Nephron progenitor cell (in vitro differentiated cells): ENCODE data around the gene SND1.

Experiments
- DNase-seq: peaks from one replicate; pipeline ENCODE4 v3.0.0; 2021
- H3K27ac Mint-ChIP-seq: 2 replicates; pipeline ENCODE4 v1.8.0; 2021; ENCODE audit warnings: mild to moderate bottlenecking, moderate library complexity, mixed read lengths
- H3K27me3 Mint-ChIP-seq: 2 replicates; pipeline ENCODE4 v1.8.0; 2021; ENCODE audit warnings: mild to moderate bottlenecking, low read depth, mixed read lengths; ENCODE audit not compliant: poor library complexity
- H3K36me3 Mint-ChIP-seq: 2 replicates; pipeline ENCODE4 v1.8.0; 2021; ENCODE audit warnings: low read depth, mixed read lengths
- H3K4me1 Mint-ChIP-seq: 2 replicates; pipeline ENCODE4 v1.8.0; 2021; ENCODE audit warnings: mixed read lengths
- H3K4me3 Mint-ChIP-seq: 2 replicates; pipeline ENCODE4 v1.8.0; 2021; ENCODE audit warnings: mild to moderate bottlenecking, moderate library complexity, mixed read lengths
- H3K9me3 Mint-ChIP-seq: 2 replicates; pipeline ENCODE4 v1.8.0; 2021; ENCODE audit warnings: mild to moderate bottlenecking, moderate library complexity, mixed read lengths
- TF ChIP-seq, protein P1 (sequence below): fragments of 200-600 bp; sonication (generic); IDR thresholded peaks from 2 replicates; pipeline ENCODE4 v1.5.0; 2021; ENCODE audit warnings: antibody characterized with exemption

SND1 gene

DNA sequence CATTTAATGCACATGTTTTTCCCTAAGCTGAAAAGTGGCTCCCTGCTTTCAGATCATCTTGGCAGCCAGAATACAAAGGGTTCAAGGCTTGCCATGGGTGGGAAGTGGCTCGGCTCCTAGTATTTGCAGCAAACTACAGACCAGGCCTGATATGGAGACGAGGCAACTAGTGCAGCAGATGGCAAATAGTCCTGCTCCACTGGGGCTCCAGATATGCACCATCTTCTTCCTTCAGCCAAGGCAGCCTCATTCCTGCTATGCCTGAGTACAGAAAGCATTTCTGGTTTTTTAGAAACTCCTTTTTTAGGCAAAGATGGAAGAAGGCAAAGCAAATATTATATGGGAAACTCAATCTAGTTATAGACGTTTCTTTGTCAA, 355.3 kb downstream of the SND1 start:
- Mint-ChIP-seq H3K4me3 (no peak overlapping the region), H3K4me1 (peaks cover 30% of the 10 kb centered on the region), H3K9me3 (no peaks in the 10 kb centered on the region), H3K36me3 (no peaks in the 10 kb centered on the region), H3K27ac (peak overlapping the region; percentile 58), H3K27me3 (peaks cover 4% of the 10 kb centered on the region)
- no peak for DNase-seq
- TF ChIP-seq, protein P1, sequence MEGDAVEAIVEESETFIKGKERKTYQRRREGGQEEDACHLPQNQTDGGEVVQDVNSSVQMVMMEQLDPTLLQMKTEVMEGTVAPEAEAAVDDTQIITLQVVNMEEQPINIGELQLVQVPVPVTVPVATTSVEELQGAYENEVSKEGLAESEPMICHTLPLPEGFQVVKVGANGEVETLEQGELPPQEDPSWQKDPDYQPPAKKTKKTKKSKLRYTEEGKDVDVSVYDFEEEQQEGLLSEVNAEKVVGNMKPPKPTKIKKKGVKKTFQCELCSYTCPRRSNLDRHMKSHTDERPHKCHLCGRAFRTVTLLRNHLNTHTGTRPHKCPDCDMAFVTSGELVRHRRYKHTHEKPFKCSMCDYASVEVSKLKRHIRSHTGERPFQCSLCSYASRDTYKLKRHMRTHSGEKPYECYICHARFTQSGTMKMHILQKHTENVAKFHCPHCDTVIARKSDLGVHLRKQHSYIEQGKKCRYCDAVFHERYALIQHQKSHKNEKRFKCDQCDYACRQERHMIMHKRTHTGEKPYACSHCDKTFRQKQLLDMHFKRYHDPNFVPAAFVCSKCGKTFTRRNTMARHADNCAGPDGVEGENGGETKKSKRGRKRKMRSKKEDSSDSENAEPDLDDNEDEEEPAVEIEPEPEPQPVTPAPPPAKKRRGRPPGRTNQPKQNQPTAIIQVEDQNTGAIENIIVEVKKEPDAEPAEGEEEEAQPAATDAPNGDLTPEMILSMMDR: no peak

DNA sequence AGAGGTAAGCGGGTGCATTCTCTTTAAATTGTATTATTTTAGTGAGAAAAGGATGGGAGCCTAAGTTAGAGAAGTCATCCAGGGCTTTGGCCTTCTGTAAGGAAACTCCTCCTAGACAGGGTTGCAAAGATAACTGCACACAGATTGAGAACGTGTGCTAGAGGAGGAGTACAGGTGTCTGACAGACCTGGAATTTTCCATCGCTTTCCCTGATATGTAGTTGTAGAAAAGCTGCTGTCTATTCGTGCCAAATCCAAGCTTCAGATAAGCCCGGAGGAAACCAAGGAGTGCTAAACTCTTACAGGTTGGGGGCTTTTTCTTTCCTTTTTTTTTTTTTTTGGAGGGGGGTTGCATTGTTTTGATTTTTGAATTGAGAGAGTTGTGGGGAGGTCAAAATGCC, 356.1 kb downstream of the SND1 start:
- Mint-ChIP-seq H3K9me3 (no peaks in the 10 kb centered on the region), H3K27me3 (peaks cover 7% of the 10 kb centered on the region), H3K4me1 (peaks cover 30% of the 10 kb centered on the region), H3K27ac (no peak overlapping the region), H3K4me3 (no peak overlapping the region), H3K36me3 (no peaks in the 10 kb centered on the region)
- TF ChIP-seq, protein P1: no peak
- no peak for DNase-seq

DNA sequence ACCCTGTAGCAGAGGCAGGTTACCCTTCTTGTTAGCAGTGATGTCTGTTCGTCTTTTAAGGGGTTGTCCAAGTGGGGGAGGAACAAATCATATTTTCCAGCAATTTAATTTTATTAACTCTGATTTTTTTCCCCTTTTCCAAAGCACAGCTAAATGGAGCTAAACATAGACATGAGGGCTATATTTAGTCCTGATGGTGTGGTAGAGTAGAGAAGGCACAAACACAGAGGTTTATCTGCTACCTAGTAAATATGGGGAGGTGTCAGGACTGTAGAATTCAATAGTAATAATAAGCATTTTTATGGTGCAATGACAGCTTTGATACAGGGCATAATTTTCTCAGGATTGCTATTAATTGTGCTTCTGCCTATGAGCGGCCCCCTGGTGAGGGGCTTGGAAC, 356.8 kb downstream of the SND1 start:
- DNase-seq: no peak
- Mint-ChIP-seq H3K27ac (peak overlapping the region; percentile 51), H3K4me3 (no peak overlapping the region), H3K27me3 (peaks cover 7% of the 10 kb centered on the region), H3K9me3 (no peaks in the 10 kb centered on the region), H3K36me3 (no peaks in the 10 kb centered on the region), H3K4me1 (peaks cover 30% of the 10 kb centered on the region)
- TF ChIP-seq, protein P1: no peak

DNA sequence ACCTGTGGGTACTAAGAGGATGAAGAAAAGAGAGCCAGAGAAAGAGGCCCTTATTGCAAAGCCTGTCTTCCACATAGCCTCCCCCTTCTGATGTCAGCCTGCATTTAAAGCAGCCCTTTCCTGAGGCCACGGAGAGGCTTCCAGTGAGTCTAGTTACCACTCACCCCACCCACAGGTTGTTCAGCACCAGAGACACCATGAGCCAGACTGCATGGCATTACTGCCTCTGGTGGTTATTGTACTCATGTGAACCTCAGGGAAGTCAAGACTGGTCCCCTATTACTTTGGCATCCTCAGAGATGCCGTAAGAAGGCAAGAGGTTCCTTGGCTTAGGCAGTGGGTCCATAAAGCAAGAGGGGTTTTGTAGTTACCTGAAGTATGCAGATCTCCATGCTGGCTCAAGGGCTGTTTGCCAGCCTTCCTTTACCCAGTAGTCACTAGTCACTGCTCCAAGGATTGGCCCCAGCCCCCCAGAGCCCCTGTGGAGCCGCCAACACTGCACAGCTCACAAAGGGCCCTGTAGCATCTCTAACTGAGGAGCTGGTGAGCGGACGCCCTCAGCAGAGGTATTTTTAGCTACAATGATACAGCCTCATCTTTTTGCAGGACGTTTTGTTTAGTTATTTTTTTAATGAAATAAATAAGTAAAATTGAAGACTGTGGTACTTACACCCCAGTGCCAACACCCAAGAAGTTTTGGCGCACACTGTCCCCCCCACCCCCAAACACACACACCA, 358.6 kb downstream of the SND1 start:
- DNase-seq: no peak
- Mint-ChIP-seq H3K9me3 (no peaks in the 10 kb centered on the region), H3K27me3 (peaks cover 7% of the 10 kb centered on the region), H3K4me1 (peaks cover 19% of the 10 kb centered on the region), H3K27ac (peak overlapping the region; percentile 78), H3K4me3 (no peak overlapping the region), H3K36me3 (no peaks in the 10 kb centered on the region)
- TF ChIP-seq, protein P1: no peak

DNA sequence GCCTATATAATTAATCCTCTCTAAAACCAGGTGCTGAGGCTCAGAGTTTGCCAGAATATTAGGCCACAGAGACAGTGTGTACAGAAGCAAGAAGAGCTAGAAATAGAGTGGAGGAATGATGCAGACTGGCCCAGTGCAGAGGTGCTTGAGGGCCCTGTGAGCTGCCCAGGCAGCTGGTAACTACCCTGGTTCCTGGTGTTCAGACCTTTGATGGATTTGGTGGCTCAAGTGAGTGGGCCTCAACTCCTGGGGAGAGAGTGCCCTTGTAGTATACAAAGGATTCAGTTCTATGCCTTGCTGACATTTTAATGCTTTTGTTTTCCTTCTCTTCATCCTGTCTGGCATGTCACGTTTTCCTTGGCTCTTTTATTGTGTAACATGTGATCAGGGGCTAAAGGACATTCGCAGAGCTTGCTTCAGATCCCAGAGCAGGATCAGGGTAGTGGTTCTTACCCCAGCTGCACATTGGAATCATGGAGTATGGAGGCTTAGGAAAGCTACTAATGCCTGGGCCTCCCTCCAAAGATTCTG, 359.2 kb downstream of the SND1 start:
- peak overlapping the region; percentile 78 for H3K27ac Mint-ChIP-seq
- peaks cover 12% of the 10 kb centered on the region for H3K4me1 Mint-ChIP-seq
- peaks cover 7% of the 10 kb centered on the region for H3K27me3 Mint-ChIP-seq
- H3K9me3 Mint-ChIP-seq: no peaks in the 10 kb centered on the region
- TF ChIP-seq, protein P1: no peak
- no peak overlapping the region for H3K4me3 Mint-ChIP-seq
- no peaks in the 10 kb centered on the region for H3K36me3 Mint-ChIP-seq
- no peak for DNase-seq

DNA sequence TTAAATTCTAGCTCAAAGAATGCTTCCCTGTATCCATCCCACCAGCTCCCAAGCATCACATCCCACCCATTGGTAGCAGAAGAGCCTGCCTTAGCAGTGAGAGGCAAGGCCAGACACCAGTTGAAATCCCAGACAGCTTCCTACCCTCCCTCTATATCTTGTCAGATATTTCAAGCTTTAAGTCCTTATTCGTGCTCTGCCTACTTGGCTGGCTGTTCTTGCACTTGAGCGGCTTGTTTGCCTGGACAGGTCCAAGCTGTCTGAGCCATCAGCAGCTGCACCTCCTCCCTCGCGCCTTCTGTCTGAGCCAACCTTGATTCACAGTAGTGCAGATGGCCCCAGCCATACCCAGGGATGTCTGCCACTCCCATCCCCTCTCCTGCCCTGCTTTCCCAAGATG, 362.8 kb downstream of the SND1 start:
- TF ChIP-seq, protein P1: no peak
- H3K27me3 Mint-ChIP-seq: peaks cover 7% of the 10 kb centered on the region
- no peak overlapping the region for H3K27ac Mint-ChIP-seq
- H3K4me3 Mint-ChIP-seq: no peak overlapping the region
- no peaks in the 10 kb centered on the region for H3K9me3 Mint-ChIP-seq
- no peak for DNase-seq
- peaks cover 25% of the 10 kb centered on the region for H3K4me1 Mint-ChIP-seq
- H3K36me3 Mint-ChIP-seq: no peaks in the 10 kb centered on the region
